ENCODE measurements around the gene DLG2. TPM values are rescaled to one million over a fixed set of nuclear protein-coding genes. Genes with fewer than 3 reads are reported as not detected.
A peak's percentile ranks its signal among the peaks of the same experiment; 100 is the strongest.

DLG2 gene
- total and polyA plus RNA-seq, 2 of the 8 experiments (the other 6 are each of a cell fraction or from before 2014, with no cell fraction given), result 1.7 to 14.3 TPM

GRCh38 chr11:85385111-85385510, 242.0 kb downstream of the DLG2 start:
- H3K4me3 ChIP-seq (ENCODE audit: extremely low read depth in 1 of 4, insufficient read depth in 2 of 4, low read depth in 3 of 4, low read length in 4 of 4), result no peak overlapping the region
- no peak overlapping the region for H3K9ac ChIP-seq (replicated peaks in 1 of 4; ENCODE audit: extremely low read depth in 1 of 4, low read depth in 3 of 4, low read length in 3 of 4)

More at GRCh38 chr11:85385111-85385510, 242.0 kb downstream of the DLG2 start:
- Histone ChIP-seq H3K56ac (replicated peaks; ENCODE audit: insufficient read length, low read depth, low read length) (no peak overlapping the region), H4K8ac (ENCODE audit: extremely low read depth, insufficient read depth, low read length) (no peak overlapping the region), H3K23me2 (ENCODE audit: low read depth, low read length) (no peaks in the 10 kb centered on the region), H3K14ac (ENCODE audit: insufficient read length) (no peak overlapping the region), H4K91ac (replicated peaks; ENCODE audit: insufficient read length, low read length) (no peak overlapping the region), H4K5ac (ENCODE audit: insufficient read length, low read depth, low read length) (peak overlapping the region; percentile 60), H3K36me3 (ENCODE audit: control insufficient read depth in 2 of 4, insufficient read depth in 4 of 4, low read length in 3 of 4) (no peaks in the 10 kb centered on the region), H2BK5ac (ENCODE audit: low read depth, low read length) (no peak overlapping the region), H3K4me1 (replicated peaks in 1 of 4; ENCODE audit: control insufficient read depth in 3 of 4, insufficient read depth in 4 of 4, low read length in 3 of 4) (peaks cover 0 to 10% (median 0%) of the 10 kb centered on the region in 4 experiments; a peak in 2 of 7 replicates), H3K27ac (ENCODE audit: low read depth, low read length) (no peak overlapping the region), H3K79me1 (ENCODE audit: low read depth, low read length) (no peaks in the 10 kb centered on the region), H2BK12ac (ENCODE audit: low read depth, low read length) (no peak overlapping the region), H4K20me1 (replicated peaks in 1 of 2; ENCODE audit: control insufficient read depth in 1 of 2, insufficient read depth in 2 of 2, low read length in 2 of 2) (no peaks in the 10 kb centered on the region), H2AK5ac (ENCODE audit: low read depth, low read length) (no peak overlapping the region), H2AFZ (ENCODE audit: low read length) (no peak overlapping the region), H3K27me3 (replicated peaks in 1 of 4; ENCODE audit: control insufficient read depth in 3 of 4, extremely low read depth in 1 of 4, insufficient read depth in 3 of 4, low read length in 3 of 4) (no peaks in the 10 kb centered on the region), H2BK20ac (ENCODE audit: low read length) (no peak overlapping the region), H2BK15ac (ENCODE audit: low read length) (no peak overlapping the region), H2BK120ac (replicated peaks; ENCODE audit: low read depth, low read length) (no peak overlapping the region), H3K23ac (ENCODE audit: insufficient read length) (no peak overlapping the region), H3K4me2 (ENCODE audit: insufficient read depth in 1 of 2, low read depth in 2 of 2, low read length in 2 of 2) (no peak overlapping the region), H3K18ac (ENCODE audit: extremely low read depth, low read length) (no peak overlapping the region), H3K9me3 (ENCODE audit: insufficient read depth in 2 of 2, low read depth in 1 of 2, low read length in 1 of 2) (no peaks in the 10 kb centered on the region), H3K4ac (replicated peaks; ENCODE audit: insufficient read length, low read depth, low read length) (no peak overlapping the region), H3K79me2 (ENCODE audit: control insufficient read depth in 1 of 2, insufficient read depth in 2 of 2, low read length in 2 of 2) (no peaks in the 10 kb centered on the region)
- ChIA-PET CTCF (ENCODE audit: partially characterized antibody) (interaction anchor here (1.4 kb wide), 1 partner anchor 631 kb away, joined by 4 read pairs; no protein-coding TSS in a partner anchor), POLR2A (ENCODE audit: partially characterized antibody) (no interaction called here)
- 94% methylated on average over 1 of the region's 1 CpG; no CpG with 5 or more reads in 1 of the 2 experiments for WGBS, 2 experiments (ENCODE audit: extremely low coverage in 1 of 2, insufficient coverage in 1 of 2, insufficient read length in 1 of 2, insufficient replicate concordance in 2 of 2, low coverage in 1 of 2, low lambda C conversion rate in 2 of 2, missing lambda C conversion rate in 1 of 2)
- DNase-seq (ENCODE audit: low read depth in 1 of 2, low spot score in 2 of 2) (no peak), FAIRE-seq (no peak)
- no peak for TF ChIP-seq RBBP5 (IDR thresholded peaks at IDR 0.05; ENCODE audit: borderline replicate concordance, low read depth, low read length)
- TF ChIP-seq SIRT6 (IDR thresholded peaks at IDR 0.05; ENCODE audit: low read length), result no peak
- no peak for TF ChIP-seq ZNF274 (IDR thresholded peaks at IDR 0.05; ENCODE audit: borderline replicate concordance, extremely low read depth, low read length)
- no peak for TF ChIP-seq RFX5 (IDR thresholded peaks at IDR 0.05; ENCODE audit: borderline replicate concordance, low read depth, low read length)
- TF ChIP-seq SIX5 (IDR thresholded peaks at IDR 0.05; ENCODE audit: low read depth, low read length), result no peak
- no peak for TF ChIP-seq PHF8 (conservative IDR thresholded peaks at IDR 0.05; ENCODE audit: low read depth, low read length)
- no peak for TF ChIP-seq SP4 (IDR thresholded peaks at IDR 0.05; ENCODE audit: low read length)
- TF ChIP-seq EP300 (IDR thresholded peaks at IDR 0.05; ENCODE audit: borderline replicate concordance in 1 of 2, low read depth in 2 of 2, low read length in 2 of 2), result no peak
- TF ChIP-seq TEAD4 (IDR thresholded peaks at IDR 0.05; ENCODE audit: low read depth, low read length), result no peak
- TF ChIP-seq E2F6 (IDR thresholded peaks at IDR 0.05), result no peak
- TF ChIP-seq TAF7 (optimal IDR thresholded peaks at IDR 0.05; ENCODE audit: borderline replicate concordance, low read depth, low read length), result no peak
- no peak for TF ChIP-seq BRCA1 (IDR thresholded peaks at IDR 0.05; ENCODE audit: low read depth, low read length)
- TF ChIP-seq ATF3 (IDR thresholded peaks at IDR 0.05; ENCODE audit: insufficient read depth, low read depth, low read length), result no peak
- no peak for TF ChIP-seq JUN (IDR thresholded peaks at IDR 0.05; ENCODE audit: low read depth, low read length)
